Thyroid gland (tissue), 4 donors: Measurements from ENCODE around the gene ZFR.

ENCODE experiments used
- CTCF ChIP-seq, 6 experiments: fragments of 200-600 bp in 3 of 6; fragments of 450-650 bp in 3 of 6; sonication (generic) in 3 of 6; IDR thresholded peaks; one replicate each; pipeline ENCODE4 v1.5.1; 2016 to 2019; ENCODE audit warnings: antibody characterized with exemption in 6 of 6, mild to moderate bottlenecking in 2 of 6, inconsistent platforms in 1 of 6, moderate library complexity in 1 of 6
- POLR2A ChIP-seq, 2 donors: fragments of 450-650 bp; IDR thresholded peaks; one replicate each; pipeline ENCODE4 v1.6.1; 2017; ENCODE audit warnings: antibody characterized with exemption in 2 of 2, mild to moderate bottlenecking in 2 of 2, moderate library complexity in 1 of 2

GRCh38 chr5:32473072-32473471 is 28.5 kb upstream of the ZFR start:
- TF ChIP-seq CTCF (IDR thresholded peaks at IDR 0.05) (no peak), POLR2A (IDR thresholded peaks at IDR 0.05) (no peak)
